ENCODE data around the gene SAP130.

- TF ChIP-seq, protein P1, sequence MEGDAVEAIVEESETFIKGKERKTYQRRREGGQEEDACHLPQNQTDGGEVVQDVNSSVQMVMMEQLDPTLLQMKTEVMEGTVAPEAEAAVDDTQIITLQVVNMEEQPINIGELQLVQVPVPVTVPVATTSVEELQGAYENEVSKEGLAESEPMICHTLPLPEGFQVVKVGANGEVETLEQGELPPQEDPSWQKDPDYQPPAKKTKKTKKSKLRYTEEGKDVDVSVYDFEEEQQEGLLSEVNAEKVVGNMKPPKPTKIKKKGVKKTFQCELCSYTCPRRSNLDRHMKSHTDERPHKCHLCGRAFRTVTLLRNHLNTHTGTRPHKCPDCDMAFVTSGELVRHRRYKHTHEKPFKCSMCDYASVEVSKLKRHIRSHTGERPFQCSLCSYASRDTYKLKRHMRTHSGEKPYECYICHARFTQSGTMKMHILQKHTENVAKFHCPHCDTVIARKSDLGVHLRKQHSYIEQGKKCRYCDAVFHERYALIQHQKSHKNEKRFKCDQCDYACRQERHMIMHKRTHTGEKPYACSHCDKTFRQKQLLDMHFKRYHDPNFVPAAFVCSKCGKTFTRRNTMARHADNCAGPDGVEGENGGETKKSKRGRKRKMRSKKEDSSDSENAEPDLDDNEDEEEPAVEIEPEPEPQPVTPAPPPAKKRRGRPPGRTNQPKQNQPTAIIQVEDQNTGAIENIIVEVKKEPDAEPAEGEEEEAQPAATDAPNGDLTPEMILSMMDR (IDR thresholded peaks at IDR 0.05; ENCODE audit: low read length): no peak
- TF ChIP-seq EZH2 (optimal IDR thresholded peaks at IDR 0.05; ENCODE audit: low read depth, low read length) (no peak), EZH2phosphoT487 (IDR thresholded peaks at IDR 0.05; ENCODE audit: low read length) (no peak)
Measured at GRCh38 chr2:127906206-127906926, 121.5 kb downstream of the SAP130 start.

Data from MM.1S (cell line).